Breast epithelium (tissue), 3 donors: ENCODE data around the gene PITPNM3.

ENCODE experiments used
- POLR2A ChIP-seq: fragments of 450-650 bp; IDR thresholded peaks from one replicate; pipeline ENCODE4 v1.6.1; 2016; ENCODE audit warnings: antibody characterized with exemption, mild to moderate bottlenecking, moderate library complexity
- TF ChIP-seq, protein P1 (sequence below), 3 donors: fragments of 450-650 bp; IDR thresholded peaks; one replicate each; pipeline ENCODE4 v1.5.1; 2016 to 2017; ENCODE audit warnings: antibody characterized with exemption in 3 of 3, mild to moderate bottlenecking in 3 of 3, moderate library complexity in 3 of 3

DNA sequence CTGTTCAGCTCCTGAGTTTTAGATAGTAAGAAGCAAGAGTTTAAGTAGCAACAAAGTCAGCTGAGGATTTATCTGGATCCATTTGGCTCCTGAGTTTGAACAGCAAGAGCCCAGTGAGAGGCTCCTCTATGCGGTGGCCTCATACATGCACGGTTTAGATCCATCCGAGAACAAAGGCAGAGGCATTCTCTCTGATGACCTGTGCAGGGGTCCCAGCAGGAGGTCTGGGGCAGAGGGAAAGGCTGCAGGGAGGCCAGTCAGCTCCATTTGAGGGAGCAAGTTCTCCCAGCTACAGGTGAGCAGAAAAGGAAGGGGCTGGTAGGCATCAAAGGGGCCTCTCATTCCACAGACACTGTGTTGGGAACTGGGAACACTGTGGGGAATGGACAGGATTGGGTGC lies 16.5 kb downstream of the PITPNM3 start:
- TF ChIP-seq, protein P1, sequence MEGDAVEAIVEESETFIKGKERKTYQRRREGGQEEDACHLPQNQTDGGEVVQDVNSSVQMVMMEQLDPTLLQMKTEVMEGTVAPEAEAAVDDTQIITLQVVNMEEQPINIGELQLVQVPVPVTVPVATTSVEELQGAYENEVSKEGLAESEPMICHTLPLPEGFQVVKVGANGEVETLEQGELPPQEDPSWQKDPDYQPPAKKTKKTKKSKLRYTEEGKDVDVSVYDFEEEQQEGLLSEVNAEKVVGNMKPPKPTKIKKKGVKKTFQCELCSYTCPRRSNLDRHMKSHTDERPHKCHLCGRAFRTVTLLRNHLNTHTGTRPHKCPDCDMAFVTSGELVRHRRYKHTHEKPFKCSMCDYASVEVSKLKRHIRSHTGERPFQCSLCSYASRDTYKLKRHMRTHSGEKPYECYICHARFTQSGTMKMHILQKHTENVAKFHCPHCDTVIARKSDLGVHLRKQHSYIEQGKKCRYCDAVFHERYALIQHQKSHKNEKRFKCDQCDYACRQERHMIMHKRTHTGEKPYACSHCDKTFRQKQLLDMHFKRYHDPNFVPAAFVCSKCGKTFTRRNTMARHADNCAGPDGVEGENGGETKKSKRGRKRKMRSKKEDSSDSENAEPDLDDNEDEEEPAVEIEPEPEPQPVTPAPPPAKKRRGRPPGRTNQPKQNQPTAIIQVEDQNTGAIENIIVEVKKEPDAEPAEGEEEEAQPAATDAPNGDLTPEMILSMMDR (IDR thresholded peaks at IDR 0.05): no peak
- TF ChIP-seq POLR2A: no peak
